NCI-H345 treated with DMSO at 0.1 percent for 48 hours (cell line): ENCODE data around the gene NTM.

Source experiments
- DNase-seq: peaks from one replicate; lab custom pipeline; 2025; ENCODE audit not compliant: unreplicated experiment; lab: John Stamatoyannopoulos, UW

The NTM gene

DNA sequence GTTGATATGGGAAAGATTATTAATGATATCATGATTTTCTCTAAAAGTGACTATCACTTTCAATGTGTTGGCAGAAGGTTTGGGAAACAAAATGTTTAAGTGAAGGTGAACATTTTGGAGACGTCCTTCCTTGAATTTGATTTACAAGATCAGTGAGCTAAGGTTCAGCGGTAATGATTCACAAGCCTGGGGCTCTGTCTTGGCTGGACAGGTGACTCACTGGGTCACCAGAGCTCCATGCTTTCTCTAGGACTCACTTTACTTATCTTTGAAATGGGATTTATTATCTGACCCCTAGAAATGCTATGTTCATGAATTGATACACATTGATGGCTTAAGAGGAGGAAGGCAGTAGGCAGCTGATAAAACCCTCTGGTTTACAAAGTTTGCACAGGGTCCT, 437.5 kb downstream of the NTM start:
- DNase-seq: no peak

DNA sequence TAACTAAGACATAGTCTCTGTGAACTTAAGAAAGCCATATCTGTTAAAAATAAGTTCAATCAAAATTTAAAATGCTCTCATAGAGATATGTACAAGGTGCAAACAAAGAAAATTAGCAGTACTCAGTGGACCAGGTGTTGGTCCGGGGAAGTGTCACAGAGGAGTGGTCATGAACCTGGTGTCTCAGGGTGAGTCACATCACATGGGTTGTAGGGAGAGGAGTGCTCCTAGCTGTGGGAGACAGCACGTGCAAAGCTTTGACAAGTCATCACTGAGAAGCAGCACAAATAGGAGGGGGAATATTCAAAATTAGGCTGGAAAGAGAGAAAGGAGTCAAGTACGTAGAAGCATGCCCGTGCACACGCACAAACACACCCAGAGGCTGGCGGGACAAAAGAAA, 438.1 kb downstream of the NTM start:
- no peak for DNase-seq

- no peak for DNase-seq
Observed at GRCh38 chr11:131809203-131809918, 438.9 kb downstream of the NTM start.

DNA sequence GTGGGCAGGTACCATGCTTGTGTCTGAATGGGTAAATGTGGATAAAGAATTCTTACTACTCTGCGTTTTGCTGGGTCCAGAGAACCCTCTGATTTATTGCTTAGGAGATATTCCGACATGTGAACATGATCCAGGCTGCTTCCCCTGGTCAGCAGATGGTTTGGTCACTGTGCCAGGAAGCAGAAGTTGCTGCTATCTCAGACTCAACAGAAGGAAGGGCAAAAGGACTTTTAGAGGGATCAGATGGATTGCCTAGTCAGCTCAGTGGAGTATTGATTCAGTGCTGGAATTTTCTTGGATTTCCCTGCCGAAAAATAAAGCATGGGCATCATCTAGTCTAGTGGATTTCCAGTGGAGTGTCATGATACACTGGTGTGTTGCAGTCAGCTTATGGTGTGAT, 440.1 kb downstream of the NTM start:
- DNase-seq: no peak

DNA sequence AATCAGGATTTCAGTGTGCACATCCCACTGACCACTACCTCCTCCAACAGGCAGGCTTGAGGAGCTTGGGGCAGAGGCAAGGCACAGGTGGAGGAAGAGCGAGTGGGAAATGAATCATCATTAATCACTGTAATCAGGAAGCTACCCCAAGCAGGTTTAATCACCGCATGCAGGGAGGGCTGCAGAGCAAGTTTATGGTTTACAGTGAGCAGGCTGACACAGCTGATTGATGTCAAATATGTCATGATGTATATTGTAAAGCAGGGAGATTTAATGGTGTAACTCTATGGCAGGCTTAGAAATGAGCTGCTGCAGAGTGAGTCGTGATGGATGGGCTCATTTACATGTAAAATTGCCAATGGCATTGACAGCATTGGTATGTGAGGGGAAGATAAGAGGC, 441.0 kb downstream of the NTM start:
- no peak for DNase-seq

DNA sequence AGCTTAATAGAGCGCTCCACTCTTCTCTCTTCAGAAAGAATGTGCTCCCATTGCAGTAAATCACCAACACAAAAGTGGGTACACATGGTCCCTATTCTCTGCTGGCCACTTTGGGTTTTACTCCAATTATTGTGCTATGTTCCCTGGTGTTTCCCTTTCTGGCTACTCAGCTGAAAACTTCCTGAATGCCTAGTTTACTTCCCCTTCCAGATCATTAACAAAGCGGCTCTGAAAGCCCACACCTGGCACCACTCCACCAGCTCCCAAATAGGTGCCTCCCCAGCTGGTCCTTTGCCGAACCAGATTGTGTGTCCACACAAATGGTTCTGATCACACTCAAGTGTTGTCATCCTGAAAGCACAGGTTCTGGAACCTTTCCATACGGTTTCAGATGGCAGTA, 443.7 kb downstream of the NTM start:
- DNase-seq: no peak

DNA sequence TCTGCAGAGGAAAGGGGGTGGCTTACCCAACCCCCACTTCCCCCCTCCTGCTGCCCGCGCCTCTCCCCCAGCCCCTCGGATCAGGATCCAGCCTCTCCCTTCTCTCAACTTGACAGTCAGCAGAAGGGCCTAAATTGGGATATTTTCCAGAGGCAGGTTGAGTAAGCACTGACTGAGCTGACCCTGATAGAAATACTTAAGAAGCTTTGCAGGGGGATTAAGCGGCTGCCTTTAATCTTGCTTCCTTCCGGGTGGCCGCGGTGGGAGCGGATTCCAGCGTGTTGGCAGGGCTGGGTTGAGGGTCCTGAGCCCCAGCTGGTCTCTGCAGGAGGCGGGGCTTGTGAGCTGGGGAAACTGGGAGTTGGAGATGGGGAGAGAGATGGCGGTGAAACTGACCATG, 445.2 kb downstream of the NTM start:
- DNase-seq: no peak

- DNase-seq: no peak
Observed at GRCh38 chr11:131816051-131816450, 445.6 kb downstream of the NTM start.

DNA sequence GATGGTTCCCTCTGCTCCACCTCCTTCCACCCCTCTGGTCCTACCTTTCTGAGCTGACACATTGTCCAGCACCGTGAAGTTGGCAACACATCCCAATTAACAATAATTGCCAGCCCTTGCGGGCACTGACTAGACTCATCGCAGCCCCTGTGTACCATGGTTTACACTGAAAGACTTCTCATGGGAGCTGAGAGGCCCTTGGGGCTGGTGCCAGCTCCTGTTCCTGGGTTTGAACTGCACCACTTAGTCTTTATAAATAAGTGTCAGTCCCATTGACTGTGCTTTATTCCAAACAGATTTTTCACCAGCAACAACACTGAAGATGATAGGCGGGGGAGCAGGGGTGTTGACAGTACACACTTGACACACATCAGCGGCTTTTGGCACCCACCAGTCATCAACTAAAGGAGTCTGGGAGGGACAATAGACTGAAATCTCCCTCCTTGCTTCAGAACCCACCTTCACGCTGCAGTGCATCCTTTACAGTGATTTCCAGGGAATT, 447.3 kb downstream of the NTM start:
- peak; percentile 71 for DNase-seq

DNA sequence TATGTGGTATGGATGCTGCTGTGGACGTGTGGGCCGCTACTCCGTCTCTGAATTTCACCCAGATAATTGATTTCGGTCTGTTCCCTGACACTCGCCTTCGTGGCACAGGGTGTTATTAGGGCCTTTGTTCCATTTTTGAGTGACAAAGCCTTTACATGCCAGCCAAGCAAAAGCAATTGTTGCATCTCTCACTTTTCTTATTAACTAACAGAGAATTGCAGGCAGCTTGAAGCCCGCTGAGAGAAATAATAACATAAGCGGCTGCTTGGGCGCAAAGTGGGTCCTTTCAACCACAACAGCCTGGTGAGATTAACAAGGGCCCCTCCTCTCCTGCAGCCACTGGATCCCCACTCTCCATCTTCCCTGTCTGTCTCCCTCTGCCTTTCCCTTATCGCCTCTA, 449.4 kb downstream of the NTM start:
- no peak for DNase-seq

DNA sequence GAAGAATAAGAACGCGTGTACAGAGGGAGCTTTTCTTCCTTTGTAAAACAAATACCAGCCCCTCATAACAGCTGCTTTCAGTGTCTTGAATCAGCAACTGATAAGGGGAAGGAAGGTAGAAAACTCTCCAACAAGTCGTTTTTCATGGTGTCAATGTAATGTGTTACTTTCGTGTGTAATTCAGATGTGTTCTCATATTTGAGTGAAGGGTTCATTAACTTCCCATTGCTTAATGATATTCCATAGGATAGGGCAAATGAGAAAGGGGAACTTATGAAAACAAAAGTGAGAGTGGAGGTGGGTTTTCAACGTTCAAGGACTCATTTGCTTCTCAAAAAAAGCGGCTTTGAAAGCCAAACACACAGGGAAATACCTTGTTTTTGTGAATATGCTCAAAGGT, 452.1 kb downstream of the NTM start:
- DNase-seq: no peak

DNA sequence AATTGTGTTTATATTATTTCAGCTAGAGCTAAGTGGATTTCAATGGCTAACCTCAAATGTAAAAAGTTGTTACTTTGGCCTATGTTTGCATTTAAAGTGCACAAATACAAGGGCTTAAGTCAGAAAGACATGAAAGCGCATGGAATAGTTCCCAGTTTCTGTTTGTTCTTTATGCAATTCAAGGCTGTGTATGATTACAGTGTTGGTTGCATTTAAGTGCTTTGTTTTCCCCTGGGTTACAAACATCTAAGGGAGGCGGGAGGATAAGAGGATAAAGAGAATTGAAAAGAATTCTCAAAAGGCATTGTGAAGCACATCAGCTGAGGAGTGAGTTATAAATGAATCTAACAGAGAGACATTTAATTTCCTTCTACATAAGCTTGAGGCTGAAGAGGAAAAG, 453.4 kb downstream of the NTM start:
- DNase-seq: peak; percentile 28

DNA sequence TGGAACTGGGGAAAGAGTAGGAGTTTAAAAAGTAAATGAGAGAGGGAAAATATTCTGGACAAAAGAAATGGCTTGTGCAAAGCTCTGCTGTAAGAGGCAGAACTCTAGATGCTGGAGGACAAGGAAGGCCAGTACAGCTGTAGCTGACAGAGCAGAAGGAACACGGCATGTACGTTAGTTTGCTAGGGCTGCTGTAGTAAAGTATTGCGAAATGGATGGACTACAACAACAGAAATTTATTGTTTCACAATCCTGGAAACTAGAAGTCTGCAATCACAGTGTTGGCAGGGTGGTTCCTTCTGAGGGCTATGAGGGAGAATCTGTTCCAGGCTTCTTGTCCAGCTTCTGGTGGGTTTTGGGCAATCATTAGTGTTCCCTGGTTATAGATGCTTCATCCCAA, 454.4 kb downstream of the NTM start:
- no peak for DNase-seq

DNA sequence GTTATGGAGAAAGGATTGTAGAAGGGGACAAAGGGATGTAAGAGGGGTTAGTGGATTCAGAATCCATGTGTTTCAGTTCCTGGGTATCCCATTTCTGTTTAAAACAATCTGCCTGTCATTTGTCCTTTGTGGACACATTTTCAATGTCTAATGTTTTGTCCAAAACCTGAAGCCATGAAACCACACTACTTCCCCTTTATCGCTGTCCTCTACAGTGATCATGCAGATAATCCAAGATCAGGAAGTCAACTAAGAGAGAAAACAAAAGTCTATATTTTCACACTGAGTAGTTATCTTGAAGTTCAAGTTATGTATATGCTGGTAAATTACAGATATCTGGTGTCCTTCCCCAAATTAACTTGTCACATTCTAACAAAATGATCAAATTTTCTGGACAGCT, 457.0 kb downstream of the NTM start:
- DNase-seq: no peak

DNA sequence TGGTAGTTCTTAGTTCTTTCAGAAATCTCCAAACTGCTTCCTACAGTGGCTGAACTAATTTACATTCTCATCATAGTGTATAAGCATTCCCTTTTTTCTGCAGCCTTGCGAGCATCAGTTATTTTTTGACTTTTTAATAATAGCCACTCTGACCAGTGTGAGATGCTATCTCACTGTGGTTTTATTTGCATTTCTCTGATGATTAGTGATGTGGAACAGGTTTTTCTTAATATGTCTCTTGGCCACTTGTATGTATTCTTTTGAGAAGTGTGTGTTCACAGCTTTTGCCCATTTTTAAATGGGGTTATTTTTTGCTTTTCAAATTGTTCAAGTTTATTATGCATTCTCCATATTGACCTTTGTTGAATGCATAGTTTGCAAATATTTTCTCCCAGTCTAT, 459.3 kb downstream of the NTM start:
- DNase-seq: no peak

DNA sequence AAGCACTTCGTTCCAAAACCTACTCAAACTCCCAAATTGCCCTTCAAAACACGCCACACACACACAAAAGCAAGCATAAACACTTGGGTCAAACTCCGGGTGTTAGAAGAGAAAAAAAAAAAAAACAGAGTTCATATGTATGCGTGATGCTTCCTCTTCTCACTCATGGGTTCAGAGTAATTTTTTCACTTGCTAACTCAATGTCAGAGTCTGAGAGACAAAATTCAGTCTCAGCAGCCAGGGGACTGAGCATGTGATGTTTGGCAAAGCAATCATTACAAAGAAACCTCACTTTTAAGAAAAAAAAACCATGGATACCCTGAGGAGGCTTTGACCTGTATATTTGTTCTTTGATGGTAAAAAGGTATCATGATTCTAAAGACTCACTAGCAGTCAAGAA, 461.7 kb downstream of the NTM start:
- no peak for DNase-seq

- DNase-seq: no peak
Observed at GRCh38 chr11:131833366-131833765, 463.0 kb downstream of the NTM start.

DNA sequence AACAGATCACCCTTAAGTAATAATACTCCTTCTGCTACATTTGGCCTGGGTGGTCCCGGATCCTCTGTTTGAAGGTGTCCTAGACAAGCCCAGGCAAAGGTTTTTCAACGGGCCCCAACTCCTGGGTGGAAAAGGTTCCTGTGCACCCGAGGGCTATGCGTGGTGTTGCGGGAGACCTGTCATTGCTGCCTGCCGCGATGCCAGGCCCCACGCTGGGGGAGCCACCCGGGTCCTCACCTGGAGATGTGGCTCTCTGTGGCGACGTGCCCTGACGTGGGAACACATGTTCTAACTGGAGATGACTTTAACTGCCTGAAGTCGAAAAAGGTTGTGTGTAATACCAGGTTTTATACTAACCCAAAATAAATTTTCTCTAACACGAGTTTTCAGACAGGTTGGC, 467.1 kb downstream of the NTM start:
- no peak for DNase-seq

GRCh38 chr11:131838016-131838415, 467.6 kb downstream of the NTM start:
- DNase-seq: no peak

- DNase-seq: no peak
Observed at GRCh38 chr11:131839326-131839725, 468.9 kb downstream of the NTM start.

GRCh38 chr11:131840545-131840944, 470.1 kb downstream of the NTM start:
- DNase-seq: no peak

DNA sequence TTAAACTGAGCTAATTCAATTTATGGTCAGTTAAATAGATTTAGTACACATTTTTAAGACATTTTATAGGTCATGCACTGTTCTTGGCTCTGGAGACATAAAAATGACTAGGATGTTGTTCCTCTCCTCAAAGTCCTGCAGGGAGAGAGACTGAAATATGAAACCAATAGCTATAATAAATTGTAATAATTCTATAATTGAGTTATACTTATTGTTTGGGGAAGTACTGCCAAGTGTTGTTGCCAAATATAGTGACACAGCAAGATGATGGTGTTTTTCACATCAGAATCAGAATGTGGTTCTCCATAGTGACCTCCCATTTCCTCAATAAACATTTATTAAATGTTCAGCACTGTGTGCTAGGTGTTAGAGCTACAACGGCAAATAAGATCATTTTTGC, 470.6 kb downstream of the NTM start:
- no peak for DNase-seq

GRCh38 chr11:131841925-131842635, 471.7 kb downstream of the NTM start:
- no peak for DNase-seq
